ENCODE results near the gene ETV6.

- TF ChIP-seq TAF1 (IDR thresholded peaks at IDR 0.05; ENCODE audit: borderline replicate concordance, insufficient read depth, low read length): no peak
- TF ChIP-seq, protein P1, sequence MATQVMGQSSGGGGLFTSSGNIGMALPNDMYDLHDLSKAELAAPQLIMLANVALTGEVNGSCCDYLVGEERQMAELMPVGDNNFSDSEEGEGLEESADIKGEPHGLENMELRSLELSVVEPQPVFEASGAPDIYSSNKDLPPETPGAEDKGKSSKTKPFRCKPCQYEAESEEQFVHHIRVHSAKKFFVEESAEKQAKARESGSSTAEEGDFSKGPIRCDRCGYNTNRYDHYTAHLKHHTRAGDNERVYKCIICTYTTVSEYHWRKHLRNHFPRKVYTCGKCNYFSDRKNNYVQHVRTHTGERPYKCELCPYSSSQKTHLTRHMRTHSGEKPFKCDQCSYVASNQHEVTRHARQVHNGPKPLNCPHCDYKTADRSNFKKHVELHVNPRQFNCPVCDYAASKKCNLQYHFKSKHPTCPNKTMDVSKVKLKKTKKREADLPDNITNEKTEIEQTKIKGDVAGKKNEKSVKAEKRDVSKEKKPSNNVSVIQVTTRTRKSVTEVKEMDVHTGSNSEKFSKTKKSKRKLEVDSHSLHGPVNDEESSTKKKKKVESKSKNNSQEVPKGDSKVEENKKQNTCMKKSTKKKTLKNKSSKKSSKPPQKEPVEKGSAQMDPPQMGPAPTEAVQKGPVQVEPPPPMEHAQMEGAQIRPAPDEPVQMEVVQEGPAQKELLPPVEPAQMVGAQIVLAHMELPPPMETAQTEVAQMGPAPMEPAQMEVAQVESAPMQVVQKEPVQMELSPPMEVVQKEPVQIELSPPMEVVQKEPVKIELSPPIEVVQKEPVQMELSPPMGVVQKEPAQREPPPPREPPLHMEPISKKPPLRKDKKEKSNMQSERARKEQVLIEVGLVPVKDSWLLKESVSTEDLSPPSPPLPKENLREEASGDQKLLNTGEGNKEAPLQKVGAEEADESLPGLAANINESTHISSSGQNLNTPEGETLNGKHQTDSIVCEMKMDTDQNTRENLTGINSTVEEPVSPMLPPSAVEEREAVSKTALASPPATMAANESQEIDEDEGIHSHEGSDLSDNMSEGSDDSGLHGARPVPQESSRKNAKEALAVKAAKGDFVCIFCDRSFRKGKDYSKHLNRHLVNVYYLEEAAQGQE (IDR thresholded peaks at IDR 0.05; ENCODE audit: insufficient read depth in 1 of 2, low read depth in 2 of 2, low read length in 2 of 2): no peak
- TF ChIP-seq POLR2AphosphoS5 (IDR thresholded peaks at IDR 0.05; ENCODE audit: low read depth, low read length): no peak
- TF ChIP-seq FOXP2 (optimal IDR thresholded peaks at IDR 0.05; ENCODE audit: borderline replicate concordance, extremely low read depth, extremely low read length, insufficient read depth): no peak
These were observed 129.5 kb downstream of the ETV6 start for GRCh38 chr12:11778713-11779685.
